ENCODE data around the gene HPCAL1.

- TF ChIP-seq EZH2 (IDR thresholded peaks at IDR 0.05; ENCODE audit: insufficient read depth, low read length), result no peak
- no peak for TF ChIP-seq CTCF (IDR thresholded peaks at IDR 0.05; ENCODE audit: insufficient read depth, low read depth, low read length)
Observed at GRCh38 chr2:10336283-10336682, 33.6 kb downstream of the HPCAL1 start.
